ENCODE data around the gene LAMA3.

Gene LAMA3

DNA sequence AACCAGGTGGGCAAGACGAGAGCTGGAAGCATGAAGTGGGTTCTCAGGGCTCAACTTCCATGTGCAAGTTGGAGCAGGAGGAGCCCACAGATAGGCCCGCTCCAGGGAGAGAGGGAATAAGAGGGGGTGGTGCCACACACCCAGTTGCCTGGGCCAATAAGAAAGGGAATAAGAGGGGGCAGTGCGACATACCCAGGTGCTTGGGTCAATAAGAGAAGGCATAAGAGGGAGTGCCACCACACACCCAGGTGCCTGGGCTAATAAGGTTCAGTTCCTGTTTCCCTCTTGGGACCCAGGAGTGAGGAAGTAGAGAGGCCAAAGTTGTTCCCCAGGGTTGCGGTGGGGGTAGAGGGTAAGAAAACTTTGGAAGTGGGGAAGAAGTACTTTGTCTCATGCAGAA, 127.5 kb downstream of the LAMA3 start:
- no peak for DNase-seq (ENCODE audit: low read depth in 2 of 2)

DNA sequence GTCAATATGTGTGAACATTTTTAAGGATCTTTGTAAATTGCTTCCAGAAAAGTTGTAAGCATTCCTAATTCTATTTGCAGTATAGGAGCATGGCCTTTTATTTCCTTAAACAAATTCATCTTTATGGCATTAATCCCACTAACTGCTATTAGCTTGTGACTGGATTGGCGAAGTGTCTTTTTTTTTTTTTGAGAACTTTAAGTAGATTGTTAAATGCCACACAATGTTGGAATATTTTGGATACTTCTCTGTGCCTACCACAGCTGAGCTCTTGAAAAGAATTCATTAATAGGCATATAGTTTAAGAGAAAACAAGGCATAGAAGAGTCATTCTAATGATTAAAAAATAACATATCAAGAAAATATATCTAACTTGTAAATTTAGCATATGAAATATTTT, 129.7 kb downstream of the LAMA3 start:
- no peak for DNase-seq (ENCODE audit: low read depth in 2 of 2)

DNA sequence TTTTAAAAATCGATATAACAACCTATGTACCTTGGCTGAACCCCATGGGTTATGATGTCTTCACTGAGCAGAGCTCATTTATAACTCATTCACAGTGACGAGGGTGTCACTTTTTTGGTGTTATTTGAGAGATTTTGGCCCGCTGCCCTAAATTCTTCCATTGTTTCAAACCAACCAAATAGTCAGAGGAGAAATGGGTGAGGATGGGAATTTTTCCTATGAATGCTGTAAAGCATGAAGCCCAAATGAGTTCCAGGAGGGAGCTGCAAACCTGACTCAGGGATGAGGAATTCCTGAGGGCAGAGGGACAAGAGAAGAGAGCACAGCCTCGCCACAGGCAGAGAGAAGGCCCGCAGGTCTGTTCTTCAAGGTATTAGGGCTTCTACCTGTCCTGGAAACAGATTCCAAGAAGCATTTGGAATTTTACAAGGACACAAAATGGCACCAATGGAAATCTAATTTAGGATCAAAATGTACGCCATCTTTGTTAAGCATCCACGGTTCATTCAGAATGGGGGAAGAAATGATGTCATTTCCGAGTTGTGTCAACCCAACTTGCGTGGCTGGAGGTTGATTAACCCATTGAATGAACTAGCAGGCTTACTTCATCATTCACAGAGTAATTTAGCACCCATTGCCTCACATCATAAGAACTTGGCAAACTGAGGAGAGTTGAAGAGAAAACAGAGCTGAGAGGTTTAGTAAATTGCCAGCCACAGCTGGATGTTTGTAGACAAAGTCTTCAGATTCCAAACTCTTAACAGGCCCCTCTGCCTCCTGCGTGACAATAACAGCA, 133.5 kb downstream of the LAMA3 start:
- DNase-seq (ENCODE audit: low read depth in 2 of 2), result no peak

DNA sequence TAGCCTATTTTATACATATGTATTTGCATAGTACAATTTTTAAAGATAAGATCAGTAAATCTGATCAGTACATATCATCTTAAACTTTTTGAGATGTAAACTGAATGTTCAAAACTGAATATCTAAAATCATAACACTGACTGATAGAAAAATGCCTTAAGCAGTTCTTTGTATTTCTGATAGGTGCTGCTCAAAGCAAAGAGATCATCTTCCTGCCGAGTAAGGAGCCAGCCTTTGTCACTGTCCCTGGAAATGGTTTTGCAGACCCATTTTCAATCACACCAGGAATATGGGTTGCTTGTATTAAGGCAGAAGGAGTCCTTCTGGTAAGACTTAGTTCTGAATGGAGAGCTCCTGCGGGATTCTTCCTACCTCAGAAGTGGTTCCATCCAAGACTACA, 135.0 kb downstream of the LAMA3 start:
- no peak for DNase-seq (ENCODE audit: low read depth in 2 of 2)

DNA sequence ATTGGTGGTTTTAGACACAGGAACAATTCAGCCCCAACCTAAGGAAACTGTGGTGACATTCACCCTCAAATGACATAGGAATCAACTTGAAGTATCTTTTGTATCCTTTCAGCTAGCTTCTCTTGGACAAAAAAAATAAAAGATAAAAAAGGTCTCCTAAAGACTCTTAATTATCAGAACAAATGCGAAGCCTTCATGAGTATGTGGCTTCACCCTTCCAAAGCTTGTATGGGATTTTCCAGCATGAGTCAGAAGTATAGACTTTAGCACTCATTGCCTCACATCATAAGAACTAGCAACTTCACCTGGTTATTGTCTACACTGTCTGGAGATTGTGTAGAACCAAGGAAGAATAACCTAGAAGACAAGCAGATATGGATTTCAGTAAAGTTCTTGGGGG, 135.4 kb downstream of the LAMA3 start:
- DNase-seq (ENCODE audit: low read depth in 2 of 2), result no peak

DNA sequence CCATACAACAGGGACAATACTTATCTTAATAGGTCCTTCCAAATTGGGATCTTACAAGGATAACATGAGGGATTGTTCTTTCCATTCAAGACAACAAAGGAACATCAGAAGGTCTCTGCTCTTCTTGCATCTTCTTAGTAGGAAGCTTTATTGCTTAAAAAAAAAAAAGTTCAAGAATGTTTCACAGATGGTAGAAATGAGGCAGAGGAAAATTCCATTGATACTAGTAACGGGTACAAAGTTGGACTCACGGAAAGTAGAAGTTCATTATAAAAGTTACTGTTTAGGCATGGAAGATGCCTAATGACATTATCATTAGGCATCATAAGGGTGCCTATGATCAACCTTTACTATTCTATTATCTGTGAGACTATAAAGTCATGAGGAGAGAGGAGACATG, 136.2 kb downstream of the LAMA3 start:
- no peak for DNase-seq (ENCODE audit: low read depth in 2 of 2)

DNA sequence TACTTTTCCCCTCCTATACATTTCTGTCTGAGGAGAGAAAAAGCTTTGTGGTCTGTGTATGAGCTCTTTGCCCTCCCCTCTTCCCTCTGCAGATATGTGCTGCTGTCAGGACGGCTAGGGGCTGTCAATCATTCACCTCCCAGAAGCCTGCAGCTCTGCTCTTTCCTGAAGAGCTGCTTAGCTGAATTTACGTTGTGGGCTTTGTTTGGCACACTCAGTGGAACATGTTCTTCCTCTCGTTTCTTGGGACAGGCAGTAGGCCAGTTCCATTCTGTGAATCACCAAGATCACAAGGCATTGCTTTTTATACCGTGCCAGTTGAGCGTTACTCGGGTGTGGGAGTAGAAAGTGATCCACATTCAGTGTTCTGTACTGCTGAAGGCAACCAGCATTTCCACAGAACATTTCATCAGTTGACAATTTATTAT, 136.7 kb downstream of the LAMA3 start:
- DNase-seq (ENCODE audit: low read depth in 2 of 2), result no peak

DNA sequence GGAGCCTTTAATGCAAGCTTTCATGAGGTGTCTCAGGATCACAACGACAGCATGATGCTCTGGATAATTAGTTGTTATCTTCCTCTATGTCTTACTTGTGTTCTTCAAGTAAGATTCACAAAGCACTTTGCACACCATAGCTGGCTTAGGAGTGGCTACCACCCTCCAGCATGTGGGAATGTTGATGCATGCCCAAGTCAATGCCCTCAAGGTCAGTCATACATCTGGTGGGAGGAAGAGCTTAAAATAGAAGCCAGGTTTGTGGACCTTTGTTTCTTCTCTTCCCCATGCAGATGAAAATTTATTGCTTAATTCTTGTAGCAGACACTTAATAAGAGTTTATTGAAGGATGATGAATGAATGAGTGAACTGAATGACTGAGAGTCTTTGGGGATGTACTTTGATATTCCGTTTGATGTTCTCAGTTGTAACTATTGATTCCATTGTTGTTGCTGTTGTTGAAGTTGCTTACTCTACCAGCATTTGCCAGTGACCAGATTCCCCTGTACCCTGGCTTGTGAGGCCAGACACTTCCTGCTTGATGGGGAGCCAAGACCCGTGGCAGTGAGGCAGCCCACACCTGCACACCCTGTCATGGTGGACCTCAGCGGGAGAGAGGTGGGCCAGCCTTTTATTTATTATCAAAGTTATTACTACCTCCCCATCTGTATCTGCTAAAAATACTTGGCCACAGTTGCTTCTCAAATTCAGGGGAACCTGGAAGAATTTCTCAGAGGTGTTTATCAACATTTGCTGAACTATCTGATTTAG, 137.8 kb downstream of the LAMA3 start:
- DNase-seq (ENCODE audit: low read depth in 2 of 2), result no peak

DNA sequence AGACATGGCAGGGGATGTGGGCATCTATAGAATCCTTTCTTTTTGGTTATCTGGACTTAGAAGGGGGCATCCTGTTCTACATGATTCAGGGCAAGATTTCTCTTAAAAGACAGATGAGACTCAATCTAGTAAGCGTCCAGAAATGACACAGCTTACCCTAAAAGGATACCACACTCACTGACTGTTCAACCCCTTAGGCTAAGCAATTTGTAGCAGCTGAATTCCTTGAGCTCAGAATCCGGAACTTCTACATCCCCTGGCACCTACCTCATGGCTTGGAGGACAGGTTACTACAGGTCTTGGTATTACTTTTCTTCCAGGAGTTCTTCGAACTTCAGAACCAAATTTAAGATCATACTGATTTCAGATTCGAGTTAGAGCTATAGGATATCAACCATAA, 138.4 kb downstream of the LAMA3 start:
- no peak for DNase-seq (ENCODE audit: low read depth in 2 of 2)

DNA sequence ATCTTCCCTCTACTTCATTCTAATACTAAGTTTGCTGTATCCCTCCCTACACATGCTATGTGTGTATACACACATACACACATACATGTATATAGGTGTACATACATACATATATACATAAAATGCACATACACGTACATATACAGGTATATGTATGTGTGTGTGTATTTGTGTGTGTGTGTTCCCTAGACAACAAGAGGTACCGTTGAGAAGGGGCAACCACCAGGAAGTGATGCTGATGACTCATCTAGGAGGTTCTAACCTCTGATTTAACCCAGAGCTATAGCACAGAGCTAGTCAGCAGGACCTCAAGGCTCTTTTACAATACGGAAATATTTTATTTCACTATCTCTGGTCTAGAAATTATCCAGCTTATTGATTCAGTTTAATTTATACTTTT, 139.2 kb downstream of the LAMA3 start:
- DNase-seq (ENCODE audit: low read depth in 2 of 2), result peak in 1 of 2 donors; percentile 36

DNA sequence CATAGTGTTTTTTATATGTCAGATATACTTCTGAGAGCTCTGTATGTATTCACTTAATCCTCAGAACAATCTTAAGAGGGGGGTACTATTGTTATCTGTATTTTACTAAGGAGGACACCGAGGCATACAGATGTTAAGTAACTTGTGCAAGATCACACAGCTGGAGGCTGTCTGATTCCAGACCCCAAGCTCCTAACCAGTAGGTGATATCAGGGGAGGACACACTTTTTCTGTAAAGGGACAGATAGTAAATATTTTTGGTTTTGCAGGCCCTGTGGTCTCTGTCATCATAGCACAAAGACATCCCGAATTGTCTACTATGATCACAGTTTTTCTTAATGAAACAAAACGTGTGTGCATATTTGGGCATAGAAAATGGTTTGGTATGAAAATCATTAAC, 143.7 kb downstream of the LAMA3 start:
- no peak for DNase-seq (ENCODE audit: low read depth in 2 of 2)

DNA sequence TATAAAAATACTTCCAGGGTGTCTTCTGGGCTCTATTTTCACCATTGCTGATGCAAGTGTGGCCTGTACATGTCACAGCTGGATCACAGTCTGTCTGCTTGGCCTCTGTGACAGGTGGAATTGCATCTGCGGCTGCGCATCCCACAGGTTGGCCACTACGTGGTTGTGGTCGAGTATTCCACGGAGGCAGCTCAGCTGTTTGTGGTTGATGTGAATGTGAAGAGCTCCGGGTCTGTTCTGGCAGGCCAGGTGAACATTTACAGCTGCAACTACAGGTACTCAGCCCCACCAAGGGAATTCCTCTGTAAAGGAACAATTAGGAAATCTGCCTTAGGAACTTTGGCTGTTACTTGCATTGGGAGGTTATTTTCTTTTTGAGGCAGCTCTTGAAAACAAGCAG, 144.5 kb downstream of the LAMA3 start:
- DNase-seq (ENCODE audit: low read depth in 2 of 2), result no peak

DNA sequence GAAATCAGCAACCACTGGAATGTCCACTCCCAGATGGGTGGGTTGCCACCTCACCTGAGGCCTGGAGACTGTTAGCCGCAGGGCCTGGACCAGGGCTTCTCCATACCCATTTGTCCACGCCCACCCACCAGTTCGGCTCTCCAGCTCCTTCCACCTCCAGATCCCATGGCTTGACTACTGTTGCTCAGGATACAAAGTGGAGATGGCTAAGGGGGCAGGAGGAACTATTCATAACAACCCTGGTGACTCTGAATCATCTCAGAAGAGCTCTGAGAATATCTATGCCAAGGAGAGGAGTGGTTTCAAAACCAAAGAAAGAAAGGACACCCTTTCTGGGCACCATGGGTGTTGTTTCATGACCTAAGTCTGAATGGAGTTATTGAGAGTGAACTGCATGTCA, 145.8 kb downstream of the LAMA3 start:
- DNase-seq (ENCODE audit: low read depth in 2 of 2), result no peak

DNA sequence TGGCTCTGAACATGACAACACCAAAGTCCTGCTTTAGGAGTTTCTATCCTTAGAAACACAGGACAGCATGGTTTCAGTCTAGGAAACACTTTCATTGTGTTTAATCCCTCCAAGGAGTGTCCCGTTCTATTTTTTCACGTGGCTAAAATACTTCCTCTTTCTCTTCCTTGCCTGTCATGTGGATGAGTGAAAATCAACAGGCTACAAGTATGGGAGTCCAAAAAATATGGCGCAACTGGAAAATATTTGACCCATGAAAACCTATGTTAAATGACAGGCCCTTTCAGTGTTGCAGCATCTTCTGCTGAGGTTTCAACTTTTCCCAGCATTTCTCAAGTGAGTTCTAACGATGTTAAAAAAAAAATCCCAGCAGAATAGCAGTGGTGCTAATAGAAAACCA, 146.3 kb downstream of the LAMA3 start:
- DNase-seq (ENCODE audit: low read depth in 2 of 2), result no peak

DNA sequence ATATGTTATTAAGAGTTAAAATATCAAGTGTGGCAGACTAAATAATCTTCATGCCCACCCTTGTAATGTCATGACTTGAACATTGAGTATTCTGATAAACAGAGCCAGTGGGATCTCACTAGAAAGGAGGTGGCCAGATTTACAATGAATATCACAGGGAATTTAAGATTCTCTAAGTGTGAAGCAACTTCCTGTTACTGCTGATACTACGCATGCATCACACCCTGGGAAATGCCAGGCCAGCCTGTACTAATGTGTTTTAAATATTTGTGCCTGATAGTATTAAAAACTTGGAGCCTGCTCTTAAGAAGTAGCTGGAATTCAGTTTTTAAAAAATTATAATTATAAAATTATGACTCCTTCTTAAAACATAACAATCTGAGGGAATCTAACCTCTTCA, 148.3 kb downstream of the LAMA3 start:
- DNase-seq (ENCODE audit: low read depth in 2 of 2), result no peak

DNA sequence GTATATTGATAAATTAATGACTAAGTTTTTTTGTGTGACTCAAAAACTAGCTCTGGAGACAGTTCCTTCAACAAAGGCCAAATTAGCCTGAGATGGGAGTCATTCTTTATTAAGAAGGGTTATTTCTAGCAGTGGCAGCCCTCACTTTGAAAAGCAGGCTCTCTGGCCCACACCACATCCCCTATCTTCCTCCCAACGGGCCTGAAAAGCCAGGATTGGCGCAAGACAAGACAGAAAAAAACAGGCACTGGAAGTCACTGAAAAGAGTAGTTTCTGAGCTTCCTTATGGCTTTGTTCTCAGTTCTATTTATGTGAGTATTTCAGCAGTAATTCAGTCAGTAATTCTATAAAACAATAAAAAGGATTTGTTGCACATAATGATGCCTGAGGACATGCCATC, 149.0 kb downstream of the LAMA3 start:
- no peak for DNase-seq (ENCODE audit: low read depth in 2 of 2)

DNA sequence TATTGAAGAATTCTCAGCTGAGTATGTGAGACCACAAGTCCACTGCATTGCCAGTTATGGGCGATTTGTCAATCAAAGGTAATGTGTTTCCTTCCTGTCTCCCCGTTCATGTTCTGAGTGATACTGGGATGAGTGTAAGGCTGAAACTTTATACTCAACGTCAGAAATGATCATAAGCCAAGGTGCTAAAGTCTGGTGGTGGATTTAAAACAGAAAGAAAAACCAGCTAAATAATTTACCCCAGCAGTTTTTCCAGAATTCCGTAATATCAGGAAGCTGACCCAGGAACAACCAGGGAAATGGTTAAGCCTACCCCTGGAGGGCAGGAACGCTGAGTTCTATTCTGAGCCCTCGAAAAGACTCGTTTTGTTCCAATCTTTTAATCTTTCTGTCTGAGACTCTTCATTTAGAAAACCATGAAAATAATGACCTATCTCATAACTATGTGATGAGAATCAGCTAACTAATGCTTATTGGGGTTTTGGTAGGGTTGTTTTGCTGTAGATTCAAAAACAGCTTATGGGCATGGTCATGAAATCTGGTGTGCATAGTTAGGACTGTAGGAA, 149.6 kb downstream of the LAMA3 start:
- no peak for DNase-seq (ENCODE audit: low read depth in 2 of 2)

DNA sequence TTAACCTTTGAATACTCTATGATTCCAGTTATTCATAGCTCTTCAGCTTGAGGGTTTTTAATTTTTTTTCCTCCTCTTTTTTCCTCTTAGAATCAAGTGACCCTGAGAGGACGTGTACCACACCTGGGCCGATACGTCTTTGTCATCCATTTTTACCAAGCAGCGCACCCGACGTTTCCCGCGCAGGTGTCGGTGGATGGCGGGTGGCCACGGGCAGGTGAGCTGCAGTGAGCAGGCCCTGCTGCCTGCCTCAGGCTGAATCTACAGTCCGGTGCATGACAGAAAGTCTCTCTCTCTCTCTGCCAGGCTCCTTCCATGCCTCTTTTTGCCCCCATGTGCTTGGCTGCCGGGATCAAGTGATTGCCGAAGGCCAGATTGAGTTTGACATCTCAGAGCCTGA, 153.1 kb downstream of the LAMA3 start:
- no peak for DNase-seq (ENCODE audit: low read depth in 2 of 2)

DNA sequence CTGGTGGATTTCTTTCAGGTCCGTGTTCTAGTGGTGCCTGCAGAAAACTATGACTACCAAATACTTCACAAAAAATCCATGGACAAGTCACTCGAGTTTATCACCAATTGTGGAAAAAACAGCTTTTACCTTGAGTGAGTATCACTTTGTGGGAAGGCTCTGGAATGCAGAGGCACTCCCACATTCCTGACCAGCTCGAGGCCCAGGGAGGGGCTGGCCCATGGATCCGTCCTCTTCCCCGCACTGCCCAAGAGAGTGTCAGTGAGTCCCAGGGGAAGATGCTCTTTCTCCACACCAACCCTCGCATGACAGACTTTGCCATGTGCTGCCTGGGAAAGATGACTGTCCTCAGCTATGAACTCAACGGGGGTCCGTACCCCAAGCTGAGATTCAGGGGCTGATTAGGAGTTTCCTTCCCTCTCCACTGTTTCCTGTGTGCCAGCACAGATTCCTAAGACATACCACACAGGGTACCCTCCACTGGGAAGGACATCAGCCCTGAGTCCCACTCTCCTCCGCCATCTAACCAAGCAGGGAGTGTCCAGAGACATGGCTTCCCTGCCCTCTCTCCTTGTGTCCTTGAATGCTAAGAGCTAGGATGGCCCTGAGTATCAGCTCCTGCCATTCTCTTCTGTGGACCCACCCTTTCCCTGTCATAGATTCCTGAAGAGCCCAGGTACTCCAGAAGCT, 155.9 kb downstream of the LAMA3 start:
- DNase-seq (ENCODE audit: low read depth in 2 of 2), result no peak

DNA sequence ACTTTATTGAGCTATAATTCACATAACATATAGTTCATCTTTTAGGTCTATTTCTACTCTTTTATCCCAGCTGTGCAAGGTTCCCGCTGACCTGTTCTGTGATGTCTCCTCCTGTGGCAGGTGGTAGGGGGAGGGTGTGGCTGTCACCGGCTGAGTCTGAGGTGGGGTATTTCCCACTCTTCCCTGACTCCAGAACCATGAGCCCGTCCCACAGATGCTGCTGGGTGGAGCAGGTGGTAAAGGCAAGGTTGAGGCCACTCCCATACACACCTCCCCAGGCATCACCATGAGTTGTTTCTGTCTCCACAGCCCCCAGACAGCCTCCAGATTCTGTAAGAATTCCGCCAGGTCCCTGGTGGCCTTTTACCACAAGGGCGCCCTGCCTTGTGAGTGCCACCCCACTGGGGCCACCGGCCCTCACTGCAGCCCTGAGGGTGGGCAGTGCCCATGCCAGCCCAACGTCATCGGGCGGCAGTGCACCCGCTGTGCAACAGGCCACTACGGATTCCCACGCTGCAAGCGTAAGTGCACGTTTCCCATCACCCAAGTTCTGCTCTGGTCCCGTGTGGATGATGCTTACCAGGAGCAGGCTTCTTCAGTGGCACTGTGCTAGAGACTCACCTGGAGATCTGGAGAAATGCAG, 156.9 kb downstream of the LAMA3 start:
- DNase-seq (ENCODE audit: low read depth in 2 of 2), result no peak

DNA sequence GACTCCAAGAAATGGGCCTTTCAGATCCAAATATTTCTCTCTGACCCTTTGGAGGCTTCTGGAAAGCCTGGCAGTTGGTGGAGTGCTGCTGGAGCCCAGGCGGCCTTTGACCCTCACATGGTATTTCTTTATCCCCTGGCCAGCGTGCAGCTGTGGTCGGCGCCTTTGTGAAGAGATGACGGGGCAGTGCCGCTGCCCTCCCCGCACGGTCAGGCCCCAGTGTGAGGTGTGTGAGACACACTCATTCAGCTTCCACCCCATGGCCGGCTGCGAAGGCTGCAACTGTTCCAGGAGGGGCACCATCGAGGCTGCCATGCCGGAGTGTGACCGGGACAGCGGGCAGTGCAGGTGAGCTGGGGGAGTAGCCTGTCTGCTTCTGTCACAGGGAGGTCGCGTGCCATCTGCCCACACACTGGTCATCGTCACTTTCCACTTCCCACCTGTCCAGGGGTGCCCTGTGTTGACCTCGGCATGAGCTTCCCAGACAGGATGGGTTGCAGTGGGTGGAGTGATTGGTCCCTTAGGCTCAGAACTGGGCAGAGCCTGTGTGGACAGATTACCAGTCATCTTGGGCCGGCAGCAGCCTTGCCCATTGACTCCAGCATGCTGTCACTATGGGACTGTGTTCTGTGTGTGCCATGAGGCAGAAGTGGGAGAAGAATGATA, 158.2 kb downstream of the LAMA3 start:
- no peak for DNase-seq (ENCODE audit: low read depth in 2 of 2)

All from stimulated activated CD4-positive, alpha-beta T cell treated with anti-CD3 and anti-CD28 coated beads, Interleukin-1b, Interleukin-23, amount 100 ng/mL, for 4 hours (primary cell).